BLaER1 (cell line): ENCODE data around the gene ANKRD39.

ENCODE experiments used
- H3K27ac ChIP-seq: shearing (Covaris generic); formaldehyde crosslinking; 2 replicates; pipeline ENCODE4 v1.8.1; 2022
- H3K27me3 ChIP-seq: shearing (Covaris generic); formaldehyde crosslinking; 2 replicates; pipeline ENCODE4 v1.8.1; 2022
- H3K36me3 ChIP-seq: shearing (Covaris generic); formaldehyde crosslinking; 2 replicates; pipeline ENCODE4 v1.8.1; 2022
- H3K4me1 ChIP-seq: shearing (Covaris generic); formaldehyde crosslinking; 2 replicates; pipeline ENCODE4 v1.8.1; 2022
- H3K4me2 ChIP-seq: shearing (Covaris generic); formaldehyde crosslinking; 2 replicates; pipeline ENCODE4 v1.8.1; 2022
- H3K4me3 ChIP-seq: shearing (Covaris generic); formaldehyde crosslinking; 2 replicates; pipeline ENCODE4 v1.8.1; 2022
- H3K9ac ChIP-seq: shearing (Covaris generic); formaldehyde crosslinking; 2 replicates; pipeline ENCODE4 v1.8.1; 2022
- H3K9me3 ChIP-seq: shearing (Covaris generic); formaldehyde crosslinking; 2 replicates; pipeline ENCODE4 v1.8.1; 2022
- H4K20me1 ChIP-seq: shearing (Covaris generic); formaldehyde crosslinking; 2 replicates; pipeline ENCODE4 v1.8.1; 2022
- Cebpa-rat ChIP-seq: shearing (Covaris generic); IDR thresholded peaks from 2 replicates; pipeline ENCODE4 v1.8.1; 2022

ANKRD39 gene, protein sequence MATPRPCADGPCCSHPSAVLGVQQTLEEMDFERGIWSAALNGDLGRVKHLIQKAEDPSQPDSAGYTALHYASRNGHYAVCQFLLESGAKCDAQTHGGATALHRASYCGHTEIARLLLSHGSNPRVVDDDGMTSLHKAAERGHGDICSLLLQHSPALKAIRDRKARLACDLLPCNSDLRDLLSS

GRCh38 chr2:96857667-96858372 is at the start of gene ANKRD39:
ANKRD39 (minus strand) TSS chr2:96858016; CDS start chr2:96857987, 29 bp downstream.
- Histone ChIP-seq H3K27me3 (no peaks in the 10 kb centered on the region), H3K4me1 (peaks cover 73% of the 10 kb centered on the region), H3K4me3 (peak within 1 kb of the TSS; percentile 77), H3K4me2 (peak within 1 kb of the TSS; percentile 83), H3K9ac (peak within 1 kb of the TSS; percentile 90), H4K20me1 (peaks cover 48% of the 10 kb centered on the region), H3K9me3 (no peaks in the 10 kb centered on the region), H3K36me3 (peaks cover 47% of the 10 kb centered on the region), H3K27ac (peak within 1 kb of the TSS; percentile 93)
- no peak for TF ChIP-seq Cebpa-rat

DNA sequence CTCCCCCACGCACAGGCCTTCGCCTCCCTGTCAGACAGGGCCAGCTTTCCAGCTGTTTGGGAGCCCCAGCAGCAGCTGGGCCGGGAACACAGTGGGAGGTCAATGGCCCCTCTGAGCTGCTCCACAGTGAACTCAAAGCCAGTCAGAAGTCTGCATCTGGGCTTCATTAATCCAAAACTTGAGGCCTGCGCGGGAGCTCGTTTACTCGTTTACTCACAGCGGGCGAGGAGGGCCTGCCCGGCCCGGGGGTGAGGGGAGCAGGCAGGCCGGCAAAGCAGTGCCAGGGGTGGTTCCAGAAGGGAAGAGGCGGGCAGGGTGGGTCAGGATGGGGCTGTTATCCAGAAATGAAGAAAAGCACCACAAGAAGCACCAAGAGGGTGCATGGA is 48.9 kb upstream of the ANKRD39 start:
- Histone ChIP-seq H3K4me3 (no peak overlapping the region), H4K20me1 (no peaks in the 10 kb centered on the region), H3K27ac (peak overlapping the region; percentile 41), H3K4me2 (peak overlapping the region; percentile 44), H3K9me3 (no peaks in the 10 kb centered on the region), H3K27me3 (no peaks in the 10 kb centered on the region), H3K4me1 (peaks cover 65% of the 10 kb centered on the region), H3K9ac (0 out of 2 replicates have a peak overlapping the region, but pooled peaks have one; percentile 15), H3K36me3 (no peaks in the 10 kb centered on the region)
- TF ChIP-seq Cebpa-rat: no peak

- TF ChIP-seq Cebpa-rat: no peak
- Histone ChIP-seq H3K4me1 (peaks cover 57% of the 10 kb centered on the region), H3K27ac (peak overlapping the region; percentile 67), H4K20me1 (no peaks in the 10 kb centered on the region), H3K9ac (peak overlapping the region; percentile 29; the same call in 1 of the 2 replicates), H3K4me2 (peak overlapping the region; percentile 59), H3K27me3 (no peaks in the 10 kb centered on the region), H3K36me3 (no peaks in the 10 kb centered on the region), H3K9me3 (no peaks in the 10 kb centered on the region), H3K4me3 (no peak overlapping the region)
Observed at GRCh38 chr2:96903815-96904214, 46.0 kb upstream of the ANKRD39 start.

GRCh38 chr2:96903318-96903717 is 45.5 kb upstream of the ANKRD39 start:
- Histone ChIP-seq H3K27me3 (no peaks in the 10 kb centered on the region), H4K20me1 (no peaks in the 10 kb centered on the region), H3K36me3 (no peaks in the 10 kb centered on the region), H3K9me3 (no peaks in the 10 kb centered on the region), H3K4me3 (no peak overlapping the region), H3K4me1 (peaks cover 61% of the 10 kb centered on the region), H3K27ac (peak overlapping the region; percentile 67), H3K4me2 (peak overlapping the region; percentile 59), H3K9ac (peak overlapping the region; percentile 29; the same call in 1 of the 2 replicates)
- TF ChIP-seq Cebpa-rat: no peak

- no peaks in the 10 kb centered on the region for H3K27me3 ChIP-seq
- TF ChIP-seq Cebpa-rat: no peak
- H3K9me3 ChIP-seq: no peaks in the 10 kb centered on the region
- no peak overlapping the region for H3K4me3 ChIP-seq
- peak overlapping the region; percentile 49 for H3K4me2 ChIP-seq
- H3K36me3 ChIP-seq: no peaks in the 10 kb centered on the region
- H3K4me1 ChIP-seq: peaks cover 61% of the 10 kb centered on the region
- H4K20me1 ChIP-seq: no peaks in the 10 kb centered on the region
- H3K27ac ChIP-seq: peak overlapping the region; percentile 59
- no peak overlapping the region for H3K9ac ChIP-seq
Observed at GRCh38 chr2:96900237-96900636, 42.4 kb upstream of the ANKRD39 start.

DNA sequence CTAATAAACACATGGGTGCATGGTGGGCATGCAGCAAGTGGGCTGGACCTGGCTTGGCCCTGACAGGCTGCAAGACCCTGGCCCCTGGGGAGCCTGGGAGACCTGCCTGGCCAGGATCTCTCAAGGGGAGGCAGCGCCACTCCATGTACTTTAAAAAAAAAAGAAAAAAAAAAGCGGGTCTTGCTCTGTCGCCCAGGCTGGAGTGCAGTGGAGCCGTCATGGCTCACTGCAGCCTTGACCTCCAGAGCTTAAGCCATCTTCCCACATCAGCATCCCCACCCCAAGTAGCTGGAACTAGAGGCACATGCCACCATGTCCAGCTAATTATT is 41.6 kb upstream of the ANKRD39 start:
- peaks cover 61% of the 10 kb centered on the region for H3K4me1 ChIP-seq
- H3K4me2 ChIP-seq: peak overlapping the region; percentile 49
- H3K4me3 ChIP-seq: no peak overlapping the region
- no peaks in the 10 kb centered on the region for H4K20me1 ChIP-seq
- no peaks in the 10 kb centered on the region for H3K27me3 ChIP-seq
- H3K36me3 ChIP-seq: no peaks in the 10 kb centered on the region
- H3K27ac ChIP-seq: peak overlapping the region; percentile 59; the same call in 1 of the 2 replicates
- H3K9ac ChIP-seq: no peak overlapping the region
- no peak for TF ChIP-seq Cebpa-rat
- H3K9me3 ChIP-seq: no peaks in the 10 kb centered on the region

- no peaks in the 10 kb centered on the region for H3K9me3 ChIP-seq
- H3K9ac ChIP-seq: no peak overlapping the region
- no peaks in the 10 kb centered on the region for H3K36me3 ChIP-seq
- no peak for TF ChIP-seq Cebpa-rat
- peak overlapping the region; percentile 49 for H3K4me2 ChIP-seq
- peaks cover 55% of the 10 kb centered on the region for H3K4me1 ChIP-seq
- 0 out of 2 replicates have a peak overlapping the region, but pooled peaks have one; percentile 59 for H3K27ac ChIP-seq
- no peak overlapping the region for H3K4me3 ChIP-seq
- no peaks in the 10 kb centered on the region for H4K20me1 ChIP-seq
- H3K27me3 ChIP-seq: no peaks in the 10 kb centered on the region
Observed at GRCh38 chr2:96898641-96899412, 41.0 kb upstream of the ANKRD39 start.

- Histone ChIP-seq H3K4me1 (peaks cover 54% of the 10 kb centered on the region), H3K36me3 (no peaks in the 10 kb centered on the region), H4K20me1 (no peaks in the 10 kb centered on the region), H3K27me3 (no peaks in the 10 kb centered on the region), H3K9me3 (no peaks in the 10 kb centered on the region), H3K4me2 (no peak overlapping the region), H3K9ac (no peak overlapping the region), H3K27ac (no peak overlapping the region), H3K4me3 (no peak overlapping the region)
- no peak for TF ChIP-seq Cebpa-rat
Observed at GRCh38 chr2:96898135-96898505, 40.3 kb upstream of the ANKRD39 start.

DNA sequence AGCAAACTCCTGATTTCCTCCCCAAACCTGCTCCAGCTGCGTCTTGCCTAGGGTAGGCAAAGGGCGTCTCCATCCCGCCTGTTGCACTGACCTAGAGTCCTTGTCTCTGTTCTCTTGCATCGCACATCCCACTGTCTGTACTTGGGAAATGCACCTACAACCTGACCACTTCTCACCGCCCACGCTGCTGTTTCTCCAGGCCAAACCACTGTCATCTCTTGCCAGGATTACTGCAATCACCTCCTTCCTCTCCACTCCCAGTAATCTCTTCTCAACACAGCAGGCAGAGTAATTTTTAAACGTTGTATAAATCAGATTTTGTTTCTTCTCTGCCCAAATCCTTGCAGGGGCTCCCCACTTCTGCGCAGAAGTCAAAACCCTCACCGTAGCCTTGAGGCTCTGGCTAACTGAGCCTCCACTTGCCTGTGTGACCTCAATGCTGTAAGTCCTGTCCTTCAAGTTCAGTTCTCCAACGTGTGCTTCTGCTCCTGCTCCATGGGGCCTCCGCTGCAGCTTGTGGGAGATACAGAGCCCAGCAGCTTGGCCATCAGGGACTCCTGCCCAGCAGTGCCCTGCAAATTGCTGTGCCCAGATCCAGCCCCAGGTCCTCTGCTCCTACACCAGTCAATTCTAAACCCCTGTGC is 39.8 kb upstream of the ANKRD39 start:
- Histone ChIP-seq H3K9ac (no peak overlapping the region), H3K4me1 (peaks cover 58% of the 10 kb centered on the region), H3K4me3 (no peak overlapping the region), H3K27me3 (no peaks in the 10 kb centered on the region), H3K36me3 (no peaks in the 10 kb centered on the region), H3K27ac (no peak overlapping the region), H4K20me1 (no peaks in the 10 kb centered on the region), H3K4me2 (no peak overlapping the region), H3K9me3 (no peaks in the 10 kb centered on the region)
- no peak for TF ChIP-seq Cebpa-rat
